ES-I3 (cell line): ENCODE results near the gene GIMAP5.

Experiments used
- H3K36me3 ChIP-seq: 2 replicates; pipeline ENCODE4 v1.6.1; 2013; ENCODE audit warnings: mild to moderate bottlenecking, low read length, control low read depth, moderate library complexity; ENCODE audit not compliant: insufficient read depth
- H3K4me1 ChIP-seq: 2 replicates; pipeline ENCODE4 v1.6.1; 2013; ENCODE audit warnings: mild to moderate bottlenecking, control low read depth, low read length; ENCODE audit not compliant: insufficient read depth
- H3K9ac ChIP-seq: 2 replicates; pipeline ENCODE4 v1.6.1; 2013; ENCODE audit warnings: low read depth, mild to moderate bottlenecking, low read length, moderate library complexity
- H3K9me3 ChIP-seq: 2 replicates; pipeline ENCODE4 v1.6.1; 2013; ENCODE audit warnings: mild to moderate bottlenecking, low read length, moderate library complexity; ENCODE audit not compliant: control insufficient read depth, insufficient read depth

GIMAP5 gene

DNA sequence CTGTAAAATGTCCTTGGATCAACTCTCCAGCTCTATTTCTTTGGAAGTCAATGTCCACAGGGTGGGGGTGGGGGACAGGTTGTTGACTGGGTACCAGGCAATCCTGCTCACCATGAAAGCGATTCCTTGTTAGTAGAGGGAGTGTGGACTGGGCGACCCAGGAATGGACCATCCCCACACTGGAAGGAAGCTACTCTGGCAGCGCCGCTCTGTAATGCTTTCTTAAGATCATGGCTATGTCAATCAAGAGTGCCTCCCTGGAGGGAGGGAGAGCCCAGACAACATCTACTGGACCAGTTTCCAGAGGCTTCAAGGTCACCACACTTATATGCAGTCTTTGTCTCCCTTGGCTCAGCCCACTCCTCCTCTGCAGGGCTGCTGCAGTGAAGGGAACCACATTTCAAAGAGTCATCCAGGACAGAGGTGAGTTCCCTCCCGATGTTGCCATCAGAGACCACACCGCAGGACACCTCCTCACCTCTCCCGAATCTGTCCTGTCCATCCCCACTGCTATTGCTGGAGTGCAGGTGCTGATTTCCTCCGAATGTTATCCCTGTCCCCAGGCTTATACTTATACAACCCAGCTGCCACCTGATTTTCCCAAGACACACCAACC is 6.9 kb downstream of the GIMAP5 start:
- Histone ChIP-seq H3K4me1 (no peaks in the 10 kb centered on the region), H3K9ac (no peak overlapping the region), H3K36me3 (no peaks in the 10 kb centered on the region), H3K9me3 (no peaks in the 10 kb centered on the region)

GRCh38 chr7:150745086-150745485 is 7.9 kb downstream of the GIMAP5 start:
- no peaks in the 10 kb centered on the region for H3K9me3 ChIP-seq
- H3K36me3 ChIP-seq: no peaks in the 10 kb centered on the region
- no peak overlapping the region for H3K9ac ChIP-seq
- no peaks in the 10 kb centered on the region for H3K4me1 ChIP-seq

DNA sequence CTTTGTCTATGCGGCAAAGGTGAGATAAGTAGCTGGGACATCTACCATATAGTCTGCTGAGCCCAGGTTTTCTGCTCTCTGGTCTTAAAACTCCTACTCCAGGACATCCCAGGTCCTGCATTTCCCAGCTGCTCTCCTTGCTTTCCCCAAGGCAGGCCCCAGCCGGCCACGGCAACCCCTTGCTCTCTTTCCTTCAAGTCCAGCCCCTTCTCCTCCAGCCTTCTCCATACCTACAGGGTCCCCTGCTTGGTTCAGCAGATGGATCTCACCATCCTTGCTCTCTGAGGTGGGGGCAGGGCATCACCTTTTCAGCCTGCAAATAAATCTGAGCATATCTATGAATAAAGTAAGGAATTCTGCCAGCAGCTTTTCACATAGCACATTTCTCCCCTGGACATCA is 8.7 kb downstream of the GIMAP5 start:
- H3K4me1 ChIP-seq: no peaks in the 10 kb centered on the region
- H3K36me3 ChIP-seq: no peaks in the 10 kb centered on the region
- H3K9ac ChIP-seq: no peak overlapping the region

DNA sequence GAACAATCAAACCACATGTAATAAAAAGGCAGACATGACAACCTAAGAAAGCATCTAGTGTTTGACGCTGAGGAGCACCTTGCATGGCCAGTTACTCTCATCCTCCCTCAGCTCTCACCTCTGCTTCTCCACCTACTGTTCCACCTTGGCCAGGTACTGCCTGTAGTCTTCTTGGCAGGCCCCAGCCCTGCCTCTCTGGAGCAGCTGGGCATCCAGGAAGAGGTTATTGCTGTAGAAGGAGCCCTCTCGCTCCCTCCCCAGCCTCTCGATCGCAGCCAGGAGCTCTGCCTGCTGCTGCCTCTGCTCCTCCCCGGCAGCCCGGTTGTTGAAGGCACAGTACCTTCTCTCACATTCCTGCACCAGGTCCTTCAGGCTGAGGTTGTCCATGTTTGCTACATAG is 9.7 kb downstream of the GIMAP5 start:
- Histone ChIP-seq H3K9me3 (no peaks in the 10 kb centered on the region), H3K4me1 (no peaks in the 10 kb centered on the region), H3K36me3 (no peaks in the 10 kb centered on the region), H3K9ac (no peak overlapping the region)

More for the DNA sequence above, 8.7 kb downstream of the GIMAP5 start:
- H3K9me3 ChIP-seq: no peaks in the 10 kb centered on the region

- no peaks in the 10 kb centered on the region for H3K4me1 ChIP-seq
- H3K9me3 ChIP-seq: no peaks in the 10 kb centered on the region
- H3K36me3 ChIP-seq: no peaks in the 10 kb centered on the region
- H3K9ac ChIP-seq: no peak overlapping the region
Observed at GRCh38 chr7:150748376-150748775, 11.2 kb downstream of the GIMAP5 start.

DNA sequence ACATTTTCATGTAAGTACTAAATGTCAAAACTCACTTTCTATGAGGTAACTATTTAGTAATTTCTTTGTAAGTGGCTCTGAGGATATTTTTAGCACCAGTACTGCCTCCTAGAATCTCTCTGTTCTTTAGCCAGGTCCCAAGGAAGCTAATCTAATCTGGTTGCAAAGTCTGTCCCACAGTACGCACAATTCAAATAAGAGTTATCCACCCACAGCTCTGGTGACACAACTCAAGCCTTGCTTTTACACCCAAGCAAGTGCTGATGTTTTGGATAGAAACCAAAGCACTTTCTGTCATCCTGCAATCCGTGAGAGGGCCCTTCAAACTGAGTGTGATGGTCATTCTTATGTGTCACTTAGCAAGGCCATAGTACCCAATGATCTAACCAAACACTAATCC is 14.5 kb downstream of the GIMAP5 start:
- Histone ChIP-seq H3K9ac (no peak overlapping the region), H3K36me3 (no peaks in the 10 kb centered on the region), H3K4me1 (no peaks in the 10 kb centered on the region), H3K9me3 (no peaks in the 10 kb centered on the region)

GRCh38 chr7:150753239-150753638 is 16.0 kb downstream of the GIMAP5 start:
- Histone ChIP-seq H3K4me1 (no peaks in the 10 kb centered on the region), H3K36me3 (no peaks in the 10 kb centered on the region), H3K9me3 (no peaks in the 10 kb centered on the region), H3K9ac (no peak overlapping the region)

DNA sequence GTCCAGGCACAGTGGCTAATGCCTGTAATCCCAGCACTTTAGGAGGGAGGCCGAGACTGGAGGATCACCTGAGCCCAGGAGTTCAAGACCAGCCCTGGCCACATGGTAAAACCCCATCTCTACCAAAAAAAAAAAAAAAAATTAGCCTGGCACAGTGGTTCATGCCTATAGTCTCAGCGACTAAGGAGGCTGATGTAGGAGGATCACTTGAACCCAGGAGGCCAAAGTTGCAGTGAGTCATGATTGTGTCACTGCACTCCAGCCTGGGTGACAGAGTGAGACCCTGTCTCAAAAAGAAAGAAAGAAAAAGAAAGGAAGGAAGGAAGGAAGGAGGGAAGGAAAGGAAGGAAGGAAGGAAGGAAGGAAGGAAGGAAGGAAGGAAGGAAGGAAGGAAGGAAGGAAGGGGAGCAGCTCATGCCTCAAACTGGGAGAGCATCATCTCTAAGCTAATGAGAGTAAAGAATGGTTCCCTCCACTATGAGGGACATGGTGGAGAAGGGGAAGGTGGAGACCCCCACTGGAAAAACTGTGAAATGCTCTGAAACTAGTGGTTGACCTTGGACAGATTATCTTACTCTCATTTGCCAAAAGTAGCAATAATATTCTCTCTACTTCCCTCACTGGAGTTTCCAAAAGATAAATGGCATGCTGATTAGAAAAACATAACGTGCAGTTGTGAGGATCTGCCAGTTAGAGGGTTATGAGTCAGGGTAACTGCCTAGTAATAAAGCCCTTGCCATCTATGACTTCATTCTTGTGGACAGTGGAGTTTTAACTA is 16.8 kb downstream of the GIMAP5 start:
- no peaks in the 10 kb centered on the region for H3K4me1 ChIP-seq
- H3K36me3 ChIP-seq: no peaks in the 10 kb centered on the region
- H3K9me3 ChIP-seq: no peaks in the 10 kb centered on the region
- H3K9ac ChIP-seq: no peak overlapping the region

DNA sequence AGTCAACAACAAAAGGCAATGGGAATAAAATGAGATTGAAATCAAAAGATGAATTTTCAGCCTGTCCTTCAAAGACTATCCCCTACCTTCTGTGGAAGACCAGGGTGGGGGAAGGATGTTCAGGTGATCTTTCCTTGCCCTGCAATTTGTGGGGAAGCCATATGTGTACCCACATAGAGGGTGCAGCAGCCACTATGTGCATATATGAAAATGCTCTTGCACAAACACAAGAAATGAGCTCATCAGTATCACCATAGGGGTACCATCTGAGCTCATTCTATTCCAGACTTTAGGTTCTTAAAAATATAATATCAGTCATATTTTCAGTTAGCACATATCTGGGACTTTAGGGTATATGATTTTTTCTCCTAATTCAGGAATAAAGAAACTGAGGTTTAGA is 17.7 kb downstream of the GIMAP5 start:
- Histone ChIP-seq H3K4me1 (no peaks in the 10 kb centered on the region), H3K9ac (no peak overlapping the region), H3K9me3 (no peaks in the 10 kb centered on the region), H3K36me3 (no peaks in the 10 kb centered on the region)

DNA sequence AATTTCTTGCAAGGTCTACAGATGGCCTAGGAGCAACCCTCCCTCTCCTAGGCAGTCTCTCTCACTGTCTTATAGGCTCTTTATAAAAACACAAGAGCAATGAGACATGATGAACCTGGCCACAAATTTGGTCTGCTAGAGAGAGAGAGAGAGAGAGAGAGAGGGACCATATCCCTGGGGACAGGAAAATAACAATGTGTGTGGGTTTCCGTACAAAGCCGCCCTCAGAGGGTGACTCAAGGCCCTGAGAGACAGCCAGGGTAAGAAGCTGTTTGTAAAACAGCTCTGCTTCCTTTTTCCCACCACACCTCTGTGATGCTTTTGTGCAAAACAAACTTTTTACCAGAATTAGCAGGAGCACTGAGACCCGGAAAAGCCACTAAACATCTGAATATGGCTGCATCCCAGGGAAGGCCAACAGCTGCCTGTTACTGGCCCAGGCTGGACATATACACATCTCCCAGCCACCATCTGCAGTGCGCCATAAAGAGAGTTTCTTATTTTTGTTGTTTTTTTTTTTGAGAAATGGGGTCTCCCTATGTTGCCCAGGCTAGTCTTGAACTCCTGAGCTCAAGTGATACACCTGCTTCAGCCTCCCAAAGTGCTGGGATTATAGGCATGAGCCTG is 18.4 kb downstream of the GIMAP5 start:
- no peak overlapping the region for H3K9ac ChIP-seq
- H3K9me3 ChIP-seq: no peaks in the 10 kb centered on the region
- H3K4me1 ChIP-seq: no peaks in the 10 kb centered on the region
- H3K36me3 ChIP-seq: no peaks in the 10 kb centered on the region

GRCh38 chr7:150756166-150756565 is 18.9 kb downstream of the GIMAP5 start:
- Histone ChIP-seq H3K36me3 (no peaks in the 10 kb centered on the region), H3K4me1 (no peaks in the 10 kb centered on the region), H3K9me3 (no peaks in the 10 kb centered on the region), H3K9ac (no peak overlapping the region)

DNA sequence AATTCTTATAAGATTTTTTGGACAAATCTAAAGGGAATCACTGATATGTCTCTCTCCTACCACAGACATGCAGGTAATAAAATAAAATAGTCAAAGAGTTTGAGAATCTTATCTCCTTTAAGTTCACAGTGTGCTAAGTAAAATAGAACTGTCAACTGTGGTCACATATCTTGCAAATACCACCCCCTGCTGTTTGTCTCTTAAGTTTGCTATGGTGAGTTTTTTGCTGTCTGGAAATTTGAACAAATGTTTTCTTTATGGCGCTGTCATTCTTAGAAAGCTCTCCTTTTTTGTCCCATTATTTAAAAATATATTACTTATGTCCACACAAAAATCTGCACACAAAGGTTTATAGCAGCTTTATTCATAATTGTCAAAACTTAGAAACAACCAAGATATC is 19.6 kb downstream of the GIMAP5 start:
- Histone ChIP-seq H3K4me1 (no peaks in the 10 kb centered on the region), H3K36me3 (no peaks in the 10 kb centered on the region), H3K9ac (no peak overlapping the region), H3K9me3 (no peaks in the 10 kb centered on the region)

- Histone ChIP-seq H3K9ac (no peak overlapping the region), H3K4me1 (no peaks in the 10 kb centered on the region), H3K36me3 (no peaks in the 10 kb centered on the region), H3K9me3 (no peaks in the 10 kb centered on the region)
Observed at GRCh38 chr7:150759479-150759878, 22.3 kb downstream of the GIMAP5 start.

DNA sequence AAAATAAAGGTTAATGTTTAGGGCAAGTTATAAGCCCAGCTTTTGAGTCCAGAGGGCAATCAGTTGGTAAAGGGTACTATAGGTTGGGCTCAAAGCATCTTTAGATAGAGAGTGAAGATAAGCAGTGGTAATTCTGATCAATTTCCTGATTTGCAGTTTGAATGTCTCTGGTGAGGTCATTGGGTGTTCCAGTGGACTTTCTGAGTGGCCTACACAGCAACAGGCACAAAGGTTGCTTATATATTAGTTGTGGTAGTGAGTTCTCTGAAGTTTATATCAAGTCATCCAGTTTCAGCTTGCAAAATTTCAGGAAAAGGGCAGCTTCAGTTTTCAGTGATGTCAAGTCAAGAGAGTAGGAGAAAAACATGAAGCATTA is 29.1 kb downstream of the GIMAP5 start:
- no peaks in the 10 kb centered on the region for H3K9me3 ChIP-seq
- no peaks in the 10 kb centered on the region for H3K4me1 ChIP-seq
- H3K9ac ChIP-seq: no peak overlapping the region
- H3K36me3 ChIP-seq: no peaks in the 10 kb centered on the region

GRCh38 chr7:150769768-150770167 is 32.5 kb downstream of the GIMAP5 start:
- Histone ChIP-seq H3K9me3 (no peaks in the 10 kb centered on the region), H3K9ac (no peak overlapping the region), H3K4me1 (no peaks in the 10 kb centered on the region), H3K36me3 (no peaks in the 10 kb centered on the region)
